Dedifferentiated amniotic fluid mesenchymal stem cell (primary cell): ENCODE measurements around the gene AGRN.
"Not testable (repeated sequence)": the region's sequence is repeated elsewhere in the genome, so short reads cannot be mapped to it uniquely, and the experiment has no call there.

Source experiments
- DNase-seq: peaks from one replicate; pipeline ENCODE4 v3.0.0-alpha.2; 2016; ENCODE audit errors: extremely low spot score

The AGRN gene

GRCh38 chr1:1053682-1054081 is 33.8 kb downstream of the AGRN start:
- no peak for DNase-seq

- no peak for DNase-seq
Observed at GRCh38 chr1:1054099-1054700, 34.3 kb downstream of the AGRN start.

- DNase-seq = no peak
Observed at GRCh38 chr1:1054971-1055370, 35.1 kb downstream of the AGRN start.

- DNase-seq = no peak
Observed at GRCh38 chr1:1055841-1056736, 36.2 kb downstream of the AGRN start.

- DNase-seq = not testable (repeated sequence)
Observed at GRCh38 chr1:1057769-1058087, 37.8 kb downstream of the AGRN start.

GRCh38 chr1:1058088-1058905 is 38.4 kb downstream of the AGRN start:
- DNase-seq = no peak

GRCh38 chr1:1058921-1059493 is 39.1 kb downstream of the AGRN start:
- DNase-seq = no peak

GRCh38 chr1:1059494-1060280 is 39.8 kb downstream of the AGRN start:
- DNase-seq = peak; percentile 33

GRCh38 chr1:1060281-1061000 is 40.5 kb downstream of the AGRN start:
- no peak for DNase-seq

- DNase-seq = no peak
Observed at GRCh38 chr1:1061682-1062345, 41.9 kb downstream of the AGRN start.

GRCh38 chr1:1062348-1063163 is 42.6 kb downstream of the AGRN start:
- no peak for DNase-seq

GRCh38 chr1:1063261-1063944 is 43.5 kb downstream of the AGRN start:
- no peak for DNase-seq

GRCh38 chr1:1063945-1064831 is 44.3 kb downstream of the AGRN start:
- no peak for DNase-seq

- no peak for DNase-seq
Observed at GRCh38 chr1:1065265-1065939, 45.5 kb downstream of the AGRN start.

GRCh38 chr1:1065940-1066304 is 46.0 kb downstream of the AGRN start:
- DNase-seq = not testable (repeated sequence)

- DNase-seq = no peak
Observed at GRCh38 chr1:1066403-1067283, 46.7 kb downstream of the AGRN start.
